ENCODE data around the gene ZNF532.
"Not testable (repeated sequence)": the region's sequence is repeated elsewhere in the genome, so short reads cannot be mapped to it uniquely, and the experiment has no call there.

The ZNF532 gene

DNA sequence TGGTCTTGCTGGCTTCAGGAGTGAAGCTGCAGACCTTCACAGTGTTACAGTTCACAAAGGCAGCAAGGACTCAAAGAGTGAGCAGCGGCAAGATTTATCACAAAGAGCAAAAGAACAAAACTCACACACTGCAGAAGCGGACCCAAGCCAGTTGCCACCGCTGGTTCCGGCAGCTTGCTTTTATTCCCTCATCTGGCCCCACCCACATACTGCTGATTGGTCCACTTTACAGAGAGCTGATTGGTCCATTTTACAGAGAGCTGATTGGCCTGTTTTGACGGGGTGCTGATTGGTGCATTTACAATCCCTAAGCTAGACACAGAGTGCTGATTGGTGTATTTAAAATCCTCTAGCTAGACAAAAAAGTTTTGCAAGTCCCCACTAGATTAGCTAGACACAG is 37.2 kb upstream of the ZNF532 start:
- DNase-seq (ENCODE audit: low read depth), result no peak
- TF ChIP-seq, protein P1, sequence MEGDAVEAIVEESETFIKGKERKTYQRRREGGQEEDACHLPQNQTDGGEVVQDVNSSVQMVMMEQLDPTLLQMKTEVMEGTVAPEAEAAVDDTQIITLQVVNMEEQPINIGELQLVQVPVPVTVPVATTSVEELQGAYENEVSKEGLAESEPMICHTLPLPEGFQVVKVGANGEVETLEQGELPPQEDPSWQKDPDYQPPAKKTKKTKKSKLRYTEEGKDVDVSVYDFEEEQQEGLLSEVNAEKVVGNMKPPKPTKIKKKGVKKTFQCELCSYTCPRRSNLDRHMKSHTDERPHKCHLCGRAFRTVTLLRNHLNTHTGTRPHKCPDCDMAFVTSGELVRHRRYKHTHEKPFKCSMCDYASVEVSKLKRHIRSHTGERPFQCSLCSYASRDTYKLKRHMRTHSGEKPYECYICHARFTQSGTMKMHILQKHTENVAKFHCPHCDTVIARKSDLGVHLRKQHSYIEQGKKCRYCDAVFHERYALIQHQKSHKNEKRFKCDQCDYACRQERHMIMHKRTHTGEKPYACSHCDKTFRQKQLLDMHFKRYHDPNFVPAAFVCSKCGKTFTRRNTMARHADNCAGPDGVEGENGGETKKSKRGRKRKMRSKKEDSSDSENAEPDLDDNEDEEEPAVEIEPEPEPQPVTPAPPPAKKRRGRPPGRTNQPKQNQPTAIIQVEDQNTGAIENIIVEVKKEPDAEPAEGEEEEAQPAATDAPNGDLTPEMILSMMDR (IDR thresholded peaks at IDR 0.05; ENCODE audit: control insufficient read depth, extremely low read depth, insufficient read depth), result no peak
- H3K4me3 ChIP-seq (ENCODE audit: low read depth, low read length), result no peak overlapping the region

DNA sequence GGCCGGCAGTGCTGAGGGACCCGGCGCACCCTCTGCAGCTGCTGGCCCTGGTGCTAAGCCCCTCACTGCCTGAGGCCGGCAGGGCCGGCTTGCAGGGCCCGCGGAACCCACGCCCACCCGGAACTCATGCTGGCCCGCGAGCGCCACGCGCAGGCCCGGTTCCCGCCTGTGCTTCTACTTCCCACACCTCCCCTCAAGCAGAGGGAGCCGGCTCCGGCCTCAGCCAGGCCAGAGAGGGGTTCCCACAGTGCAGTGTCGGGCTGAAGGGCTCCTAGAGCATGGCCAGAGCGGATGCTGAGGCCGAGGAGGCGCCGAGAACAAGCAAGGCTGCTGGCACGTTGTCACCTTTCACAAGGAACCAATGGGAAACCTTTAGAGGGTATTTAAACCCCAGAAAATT is 36.8 kb upstream of the ZNF532 start:
- no peak for DNase-seq (ENCODE audit: low read depth)

DNA sequence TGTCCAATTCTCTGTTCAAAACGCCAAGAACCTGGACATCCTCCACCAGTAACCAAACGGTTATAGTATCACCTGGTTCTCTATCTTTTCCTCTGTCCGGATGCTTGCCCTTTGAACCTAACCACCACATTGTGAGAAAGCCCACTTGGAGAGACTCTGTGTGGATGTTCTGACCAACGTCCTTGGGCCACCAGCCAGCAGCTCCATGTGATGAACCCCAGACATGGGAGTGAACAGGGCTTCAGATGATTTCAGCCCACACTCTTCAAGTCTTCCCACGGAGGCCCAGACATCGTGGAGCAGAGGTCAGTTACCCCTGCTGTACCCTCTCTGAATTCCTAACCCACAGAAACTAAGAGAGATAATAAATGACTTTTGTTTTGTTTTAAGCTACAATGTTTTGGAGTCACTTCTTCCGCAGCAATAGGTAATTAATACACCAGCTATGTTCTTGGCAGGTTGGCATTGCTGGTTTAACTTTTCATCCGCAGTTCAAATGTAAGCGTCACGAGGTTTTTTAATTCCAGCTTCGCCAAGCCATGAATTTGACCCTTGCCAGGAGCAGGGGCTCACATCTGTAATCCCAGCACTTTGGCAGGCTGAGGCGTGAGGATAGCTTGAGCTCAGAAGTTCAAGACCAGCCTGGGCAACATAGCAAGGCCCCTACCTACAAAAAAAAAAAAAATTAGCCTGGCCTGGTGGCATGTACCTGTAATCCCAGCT is 36.1 kb upstream of the ZNF532 start:
- no peak overlapping the region for H3K4me3 ChIP-seq (ENCODE audit: low read depth, low read length)
- no peak for DNase-seq (ENCODE audit: low read depth)
- TF ChIP-seq, protein P1 (IDR thresholded peaks at IDR 0.05; ENCODE audit: control insufficient read depth, extremely low read depth, insufficient read depth), result no peak

More for the DNA sequence above, 36.8 kb upstream of the ZNF532 start:
- TF ChIP-seq, protein P1 (IDR thresholded peaks at IDR 0.05; ENCODE audit: control insufficient read depth, extremely low read depth, insufficient read depth), result no peak
- H3K4me3 ChIP-seq (ENCODE audit: low read depth, low read length), result no peak overlapping the region

DNA sequence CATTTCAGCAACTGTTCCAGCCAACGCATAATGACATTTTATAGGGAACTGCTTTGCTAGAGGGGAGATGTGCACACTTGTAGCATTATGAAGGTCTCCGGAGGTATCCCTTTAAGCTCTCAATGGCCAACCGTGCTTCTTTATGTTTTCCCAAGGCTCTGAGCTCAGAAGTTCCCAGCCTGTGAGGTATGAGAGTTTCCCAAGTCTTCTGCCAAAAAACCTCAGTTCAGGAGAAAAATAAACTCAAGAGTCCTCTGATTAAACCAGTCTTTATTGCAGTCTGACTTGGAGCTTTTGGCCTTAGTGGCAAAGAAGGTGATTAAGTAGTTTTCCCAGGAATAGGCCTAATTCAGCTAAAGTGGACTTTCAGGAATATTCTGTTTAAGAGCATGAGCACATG is 35.4 kb upstream of the ZNF532 start:
- H3K4me3 ChIP-seq (ENCODE audit: low read depth, low read length), result no peak overlapping the region
- no peak for DNase-seq (ENCODE audit: low read depth)
- TF ChIP-seq, protein P1 (IDR thresholded peaks at IDR 0.05; ENCODE audit: control insufficient read depth, extremely low read depth, insufficient read depth), result no peak

DNA sequence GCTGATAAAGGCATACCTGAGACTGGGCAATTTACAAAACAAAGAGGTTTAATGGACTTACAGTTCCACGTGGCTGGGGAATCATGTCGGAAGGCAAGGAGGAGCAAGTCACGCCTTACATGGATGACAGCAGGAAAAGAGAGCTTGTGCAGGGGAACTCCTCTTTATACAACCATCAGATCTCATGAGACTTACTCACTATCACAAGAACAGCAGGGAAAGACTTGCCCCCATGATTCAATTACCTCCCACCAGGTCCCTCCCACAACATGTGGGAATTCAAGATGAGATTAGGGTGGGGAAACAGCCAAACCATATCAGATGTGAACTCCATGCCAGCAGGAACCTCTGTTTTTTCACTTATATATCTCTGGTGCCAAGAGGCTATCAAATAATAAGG is 34.8 kb upstream of the ZNF532 start:
- not testable (repeated sequence) for DNase-seq (ENCODE audit: low read depth); H3K4me3 ChIP-seq (ENCODE audit: low read depth, low read length)

DNA sequence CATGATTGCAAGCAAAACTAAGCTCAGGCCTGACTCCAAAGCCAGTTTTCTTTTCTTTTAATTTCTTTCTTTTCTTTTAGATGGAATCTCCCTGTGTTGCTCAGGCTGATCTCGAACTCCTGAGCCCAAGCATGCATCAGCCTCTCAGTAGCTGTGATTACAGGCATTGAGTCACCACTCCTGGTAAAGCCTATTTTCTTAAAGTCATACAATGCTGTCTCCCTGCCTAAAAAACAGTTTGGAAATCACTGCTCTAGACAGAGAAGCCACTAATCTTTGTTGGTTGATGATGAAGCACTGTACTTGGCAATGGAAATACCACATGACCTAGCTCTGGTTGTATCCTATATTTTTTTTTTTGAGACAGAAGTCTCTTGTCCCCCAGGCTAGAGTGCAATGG is 33.1 kb upstream of the ZNF532 start:
- H3K4me3 ChIP-seq (ENCODE audit: low read depth, low read length), result no peak overlapping the region
- TF ChIP-seq, protein P1 (IDR thresholded peaks at IDR 0.05; ENCODE audit: control insufficient read depth, extremely low read depth, insufficient read depth), result no peak
- DNase-seq (ENCODE audit: low read depth), result no peak

DNA sequence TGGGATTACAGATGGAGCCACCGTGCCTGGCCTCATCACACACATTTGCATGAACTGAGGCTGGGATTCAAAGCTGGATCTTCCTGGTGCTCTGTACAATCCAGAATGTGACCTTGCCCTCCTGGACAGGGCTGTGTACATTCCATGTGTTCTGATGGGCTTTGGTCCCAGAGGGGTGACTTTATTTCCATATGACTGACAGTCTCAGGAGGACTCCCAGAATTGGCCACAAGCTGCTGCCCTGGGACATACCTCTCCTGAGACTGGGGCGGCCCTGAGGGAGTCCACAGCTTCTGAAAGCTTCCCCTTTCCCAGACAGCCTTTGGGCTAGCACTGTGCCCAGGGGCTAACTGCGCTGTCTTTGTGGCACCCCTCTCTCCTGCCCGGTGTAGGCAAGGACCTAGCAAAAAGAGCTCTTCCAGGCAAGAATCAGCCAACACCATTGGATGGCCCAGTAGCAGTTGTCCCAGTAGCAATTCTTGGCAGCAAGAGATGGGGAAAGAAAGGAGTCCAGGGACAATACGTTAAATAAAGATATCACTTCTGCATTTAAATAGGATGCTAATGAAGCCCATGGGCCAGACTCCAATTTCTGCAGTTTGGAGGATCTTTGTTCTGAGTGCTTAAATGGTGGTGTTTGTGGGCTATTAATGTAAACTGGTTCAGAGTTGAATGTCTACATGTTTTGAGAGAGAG is 26.4 kb upstream of the ZNF532 start:
- TF ChIP-seq, protein P1 (IDR thresholded peaks at IDR 0.05; ENCODE audit: control insufficient read depth, extremely low read depth, insufficient read depth), result no peak
- H3K4me3 ChIP-seq (ENCODE audit: low read depth, low read length), result no peak overlapping the region
- DNase-seq (ENCODE audit: low read depth), result no peak
